HEK293T (cell line): ENCODE measurements around the gene PRDM16.

ENCODE experiments used
- ARNT ChIP-seq: fragments of 450-650 bp; IDR thresholded peaks from 2 replicates; pipeline ENCODE4 v1.6.1; 2017; ENCODE audit warnings: mild to moderate bottlenecking
- BHLHE40 ChIP-seq: fragments of 450-650 bp; IDR thresholded peaks from 2 replicates; pipeline ENCODE4 v1.6.1; 2016; ENCODE audit warnings: mild to moderate bottlenecking, moderate library complexity, borderline replicate concordance
- CTBP1 ChIP-seq: fragments of 450-650 bp; IDR thresholded peaks from 2 replicates; pipeline ENCODE4 v1.6.1; 2016; ENCODE audit warnings: borderline replicate concordance
- ELF4 ChIP-seq: fragments of 450-650 bp; IDR thresholded peaks from 2 replicates; pipeline ENCODE4 v1.6.1; 2017; ENCODE audit warnings: antibody characterized with exemption
- FOXA1 ChIP-seq: fragments of 450-650 bp; IDR thresholded peaks from 2 replicates; pipeline ENCODE4 v1.6.1; 2016; ENCODE audit warnings: mild to moderate bottlenecking
- FOXK2 ChIP-seq: fragments of 450-650 bp; IDR thresholded peaks from 2 replicates; pipeline ENCODE4 v1.6.1; 2016; ENCODE audit warnings: mild to moderate bottlenecking
- FOXM1 ChIP-seq: fragments of 450-650 bp; IDR thresholded peaks from 2 replicates; pipeline ENCODE4 v1.6.1; 2017; ENCODE audit warnings: mild to moderate bottlenecking, borderline replicate concordance
- SP1 ChIP-seq: fragments of 450-650 bp; IDR thresholded peaks from 2 replicates; pipeline ENCODE4 v1.6.1; 2017
- SUZ12 ChIP-seq: fragments of 450-650 bp; IDR thresholded peaks from 2 replicates; pipeline ENCODE4 v1.6.1; 2016; ENCODE audit warnings: mild to moderate bottlenecking
- ZNF384 ChIP-seq: fragments of 450-650 bp; IDR thresholded peaks from 2 replicates; pipeline ENCODE4 v1.6.1; 2016
- TF ChIP-seq, protein P1 (sequence below): fragments of 450-650 bp; IDR thresholded peaks from 2 replicates; pipeline ENCODE4 v1.6.1; 2016

DNA sequence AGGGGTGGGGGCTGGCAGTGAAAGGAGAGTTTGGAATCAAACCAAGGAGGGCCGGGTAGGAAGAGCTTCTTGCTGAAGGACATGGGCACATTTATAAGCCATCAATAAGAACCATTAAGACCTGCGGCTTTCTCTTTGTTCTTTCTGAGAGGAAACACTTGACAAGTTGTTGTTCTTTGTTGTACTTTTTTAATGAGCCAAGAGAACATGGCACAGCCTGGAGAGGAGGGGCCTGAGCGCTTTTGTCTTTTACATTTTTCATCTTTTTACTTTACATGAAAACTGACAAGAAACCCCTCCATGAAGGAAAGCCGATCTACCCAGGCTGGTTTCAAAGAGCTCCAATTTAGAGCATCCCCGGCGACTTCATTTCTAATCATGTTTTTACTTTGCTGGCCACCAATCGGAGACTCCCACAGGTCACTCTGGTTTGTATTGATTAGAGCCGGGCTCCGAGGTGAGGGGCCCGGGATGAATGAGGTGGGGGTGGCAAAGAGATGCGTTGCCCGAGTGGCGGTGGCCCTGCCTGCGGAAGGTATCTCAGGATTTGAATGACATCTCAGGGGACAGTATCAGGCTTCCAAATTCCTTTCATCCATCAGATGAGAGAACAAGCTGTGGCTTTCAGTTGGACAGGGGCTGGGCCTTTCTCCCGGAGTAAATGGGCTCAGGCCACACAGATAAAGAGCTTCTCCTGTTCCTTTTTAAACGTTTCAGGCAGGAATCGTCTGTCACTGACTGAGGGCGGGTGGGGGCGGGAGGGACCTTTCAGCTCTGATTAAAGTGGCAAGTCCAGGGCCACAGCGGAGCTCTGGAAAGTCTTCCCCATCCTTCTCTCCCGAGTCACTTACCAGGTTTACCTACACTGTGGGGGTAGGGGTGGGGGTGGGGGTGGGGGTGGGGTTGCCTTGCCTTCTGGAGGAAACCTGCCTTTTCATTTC is 246.7 kb downstream of the PRDM16 start:
- TF ChIP-seq CTBP1: no peak
- TF ChIP-seq ELF4: no peak
- no peak for TF ChIP-seq FOXM1
- TF ChIP-seq, protein P1, sequence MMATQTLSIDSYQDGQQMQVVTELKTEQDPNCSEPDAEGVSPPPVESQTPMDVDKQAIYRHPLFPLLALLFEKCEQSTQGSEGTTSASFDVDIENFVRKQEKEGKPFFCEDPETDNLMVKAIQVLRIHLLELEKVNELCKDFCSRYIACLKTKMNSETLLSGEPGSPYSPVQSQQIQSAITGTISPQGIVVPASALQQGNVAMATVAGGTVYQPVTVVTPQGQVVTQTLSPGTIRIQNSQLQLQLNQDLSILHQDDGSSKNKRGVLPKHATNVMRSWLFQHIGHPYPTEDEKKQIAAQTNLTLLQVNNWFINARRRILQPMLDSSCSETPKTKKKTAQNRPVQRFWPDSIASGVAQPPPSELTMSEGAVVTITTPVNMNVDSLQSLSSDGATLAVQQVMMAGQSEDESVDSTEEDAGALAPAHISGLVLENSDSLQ: no peak
- no peak for TF ChIP-seq SP1
- TF ChIP-seq FOXA1: no peak
- TF ChIP-seq ARNT: no peak
- TF ChIP-seq SUZ12: no peak
- no peak for TF ChIP-seq BHLHE40
- TF ChIP-seq ZNF384: no peak
- no peak for TF ChIP-seq FOXK2
